HepG2 (cell line): Measurements from ENCODE around the gene POLR1D. TPM values are rescaled to one million over a fixed set of nuclear protein-coding genes. Genes with fewer than 3 reads are reported as not detected.

Source experiments
- ATAC-seq: fragments of 200-7000 bp; cut with Tn5 transposase; 3 replicates; pipeline ENCODE4 v1.9.1; 2020; ENCODE audit warnings: mild to moderate bottlenecking, moderate library complexity
- BruUV-seq: library from RNA; stranded (reverse); fragments of 400-500 nt; replicated peaks from 2 replicates; lab custom pipeline; 2021; lab: Mats Ljungman, UMichigan
- CTCF ChIA-PET: fragments of 300-600 bp; formaldehyde crosslinking; extraction: SDS; loops from one replicate; lab custom pipeline; 2021; ENCODE audit warnings: low total read pairs, inconsistent platforms, low intra/inter-chr PET ratio; lab: Yijun Ruan, JAX
- POLR2A ChIA-PET: fragments of 350-600 bp; sonication (Branson Sonifier 250); formaldehyde crosslinking; loops from one replicate; lab custom pipeline; 2020; ENCODE audit warnings: antibody characterized with exemption, inconsistent platforms; lab: Yijun Ruan, JAX
- DNase-seq: peaks from one replicate; pipeline ENCODE4 v3.0.0-alpha.2; 2015; ENCODE audit warnings: low spot score
- FAIRE-seq: peaks from 3 replicates; lab custom pipeline; 2011; peaks lifted over from hg19 to GRCh38; lab: Jason Lieb, UNC
- H2AFZ ChIP-seq: one replicate; pipeline ENCODE4 v1.6.1; 2011; ENCODE audit warnings: low read length, inconsistent platforms
- H3K27ac ChIP-seq: fragments of 300-600 bp; 3 replicates; pipeline ENCODE4 v1.8.0; 2011; ENCODE audit warnings: mixed run types, mild to moderate bottlenecking, mixed read lengths, low read length, inconsistent platforms; ENCODE audit not compliant: insufficient read depth; ENCODE audit errors: extremely low read length
- H3K27me3 ChIP-seq, 2 experiments: fragments of 200-600 bp in 1 of 2; 2 replicates in 1 of 2; 3 replicates in 1 of 2; pipeline versions ENCODE4 v1.6.0 to v1.8.0; 2011; ENCODE audit warnings: low read length in 2 of 2, mild to moderate bottlenecking in 2 of 2, moderate library complexity in 2 of 2, inconsistent platforms in 1 of 2; ENCODE audit not compliant: insufficient read depth in 2 of 2, control insufficient read depth in 1 of 2
- H3K36me3 ChIP-seq, 2 experiments: fragments of 200-600 bp in 1 of 2; replicated peaks in 1 of 2; 2 replicates in 1 of 2; 3 replicates in 1 of 2; pipeline versions ENCODE4 v1.5.1 to v1.8.0; 2011; ENCODE audit warnings: low read length in 2 of 2, inconsistent platforms in 1 of 2; ENCODE audit not compliant: insufficient read depth in 2 of 2, control insufficient read depth in 1 of 2
- H3K4me1 ChIP-seq: 2 replicates; pipeline ENCODE4 v1.5.1; 2012; ENCODE audit warnings: low read length, inconsistent platforms; ENCODE audit not compliant: insufficient read depth
- H3K4me2 ChIP-seq: 2 replicates; pipeline ENCODE4 v1.6.0; 2011; ENCODE audit warnings: low read depth, low read length, inconsistent platforms
- H3K4me3 ChIP-seq, 3 experiments: fragments of 200-600 bp in 1 of 3; sonication (generic), shearing (Covaris generic) in 1 of 3; replicated peaks in 1 of 3; 2 replicates each; pipeline ENCODE4 v1.5.1; 2011 to 2016; ENCODE audit warnings: low read length in 3 of 3, inconsistent platforms in 2 of 3, low read depth in 2 of 3, mild to moderate bottlenecking in 2 of 3, control low read depth in 1 of 3, mixed read lengths in 1 of 3; ENCODE audit not compliant: insufficient read depth in 1 of 3
- H3K79me2 ChIP-seq: one replicate; pipeline ENCODE4 v1.6.1; 2011; ENCODE audit warnings: low read length, inconsistent platforms; ENCODE audit not compliant: insufficient read depth
- H3K9ac ChIP-seq: 2 replicates; pipeline ENCODE4 v1.6.0; 2011; ENCODE audit warnings: mild to moderate bottlenecking, low read depth, low read length, inconsistent platforms; ENCODE audit not compliant: insufficient read depth
- H3K9me3 ChIP-seq: 2 replicates; pipeline ENCODE4 v1.5.1; 2012; ENCODE audit warnings: mild to moderate bottlenecking, low read length
- H4K20me1 ChIP-seq: 2 replicates; pipeline ENCODE4 v1.6.0; 2011; ENCODE audit warnings: inconsistent platforms, mild to moderate bottlenecking, low read length, moderate library complexity; ENCODE audit not compliant: insufficient read depth
- AKAP8 ChIP-seq: sonication (generic); formaldehyde crosslinking; IDR thresholded peaks from 2 replicates; pipeline ENCODE4 v1.5.1; 2020; ENCODE audit warnings: mild to moderate bottlenecking, missing genetic modification reagents
- CENPX ChIP-seq: sonication (generic); formaldehyde crosslinking; IDR thresholded peaks from 2 replicates; pipeline ENCODE4 v1.9.0; 2021; ENCODE audit warnings: mild to moderate bottlenecking, missing genetic modification reagents, moderate library complexity
- NR1H2 ChIP-seq: sonication (generic); formaldehyde crosslinking; IDR thresholded peaks from 2 replicates; pipeline ENCODE4 v1.8.1; 2022; ENCODE audit warnings: low read depth, missing genetic modification reagents, borderline replicate concordance
- SRF ChIP-seq: IDR thresholded peaks from 2 replicates; pipeline ENCODE4 v1.6.1; 2011; ENCODE audit warnings: mild to moderate bottlenecking, low read depth, low read length, moderate library complexity
- SRSF1 ChIP-seq: fragments of 200-400 bp; formaldehyde crosslinking; optimal IDR thresholded peaks from 2 replicates; pipeline ENCODE3; 2017; ENCODE audit warnings: mild to moderate bottlenecking, low read depth, low read length, moderate library complexity
- THAP11 ChIP-seq: IDR thresholded peaks from 2 replicates; pipeline ENCODE4 v1.6.1; 2016; ENCODE audit warnings: missing biosample characterization, missing genetic modification reagents
- ZFP62 ChIP-seq: sonication (generic); formaldehyde crosslinking; IDR thresholded peaks from 2 replicates; pipeline ENCODE4 v1.4.0; 2020; ENCODE audit warnings: missing genetic modification reagents
- ZMYM3 ChIP-seq: sonication (generic); formaldehyde crosslinking; IDR thresholded peaks from 2 replicates; pipeline ENCODE4 v1.5.1; 2020; ENCODE audit warnings: mild to moderate bottlenecking, missing genetic modification reagents
- ZNF138 ChIP-seq: sonication (generic); formaldehyde crosslinking; IDR thresholded peaks from 2 replicates; pipeline ENCODE4 v1.5.0; 2020; ENCODE audit warnings: mild to moderate bottlenecking, low read depth, missing genetic modification reagents
- ZNF160 ChIP-seq: sonication (generic); formaldehyde crosslinking; IDR thresholded peaks from 2 replicates; pipeline ENCODE4 v1.8.0; 2022; ENCODE audit warnings: mild to moderate bottlenecking, inconsistent platforms, missing genetic modification reagents
- ZNF30 ChIP-seq: sonication (generic); formaldehyde crosslinking; IDR thresholded peaks from 2 replicates; pipeline ENCODE4 v1.5.0; 2020; ENCODE audit warnings: mild to moderate bottlenecking, missing genetic modification reagents
- ZNF383 ChIP-seq: sonication (generic); formaldehyde crosslinking; IDR thresholded peaks from 2 replicates; pipeline ENCODE4 v1.4.0; 2020; ENCODE audit warnings: missing genetic modification reagents, mild to moderate bottlenecking, borderline replicate concordance
- ZNF781 ChIP-seq: sonication (generic); formaldehyde crosslinking; IDR thresholded peaks from 2 replicates; pipeline ENCODE4 v1.5.1; 2020; ENCODE audit warnings: borderline replicate concordance, mild to moderate bottlenecking, missing genetic modification reagents; ENCODE audit errors: not compliant biosample characterization
- WGBS: methylation state at CpG from one replicate; pipeline ENCODE4 v1.1.6; 2017; ENCODE audit warnings: low lambda C conversion rate; 5-methylcytosine and 5-hydroxymethylcytosine counted together
- in situ Hi-C: cut with HindIII; loops from 2 replicates; pipeline ENCODE4 v1.10.0; 2017; ENCODE audit warnings: low pct_unique_long_range_greater_than_20kb; ENCODE audit not compliant: extremely low pct_ligation_motif_present
- intact Hi-C: fragments of 100-400 bp; cut with micrococcal nuclease; formaldehyde crosslinking; loops from one replicate; pipeline ENCODE4 v1.10.0; 2022; ENCODE audit not compliant: unreplicated experiment
- polyA plus RNA-seq, 8 experiments: library from polyadenylated mRNA; depleted of rRNA in 3 of 8; stranded (reverse) in 7 of 8; unstranded in 1 of 8; fragments of >200 nt; fragmentation: Illumina TruSeq in 4 of 8; extraction: Trizol in 4 of 8; gene quantifications; 2 replicates each; pipeline versions ENCODE4 v1.2.1 to v1.2.3, GENCODE V29; 2011 to 2016; ENCODE audit warnings: low read depth in 4 of 8, missing spikeins in 1 of 8, mixed read lengths in 1 of 8; ENCODE audit not compliant: insufficient read depth in 1 of 8
- total RNA-seq, 5 experiments: library from RNA; depleted of rRNA; stranded (reverse); fragments of >200 nt; fragmentation: Illumina TruSeq; extraction: Trizol; gene quantifications; 2 replicates each; pipeline ENCODE4 v1.2.3, GENCODE V29; 2016; ENCODE audit warnings: low read depth in 1 of 5
- TF ChIP-seq, protein P1 (sequence below): sonication (generic); formaldehyde crosslinking; IDR thresholded peaks from 2 replicates; pipeline ENCODE4 v1.4.0; 2020; ENCODE audit warnings: mild to moderate bottlenecking, missing genetic modification reagents

The POLR1D gene
- total and polyA plus RNA-seq, 2 of the 13 experiments (the other 11 are each of a cell fraction or from before 2014, with no cell fraction given), result 183 to 490 TPM

DNA sequence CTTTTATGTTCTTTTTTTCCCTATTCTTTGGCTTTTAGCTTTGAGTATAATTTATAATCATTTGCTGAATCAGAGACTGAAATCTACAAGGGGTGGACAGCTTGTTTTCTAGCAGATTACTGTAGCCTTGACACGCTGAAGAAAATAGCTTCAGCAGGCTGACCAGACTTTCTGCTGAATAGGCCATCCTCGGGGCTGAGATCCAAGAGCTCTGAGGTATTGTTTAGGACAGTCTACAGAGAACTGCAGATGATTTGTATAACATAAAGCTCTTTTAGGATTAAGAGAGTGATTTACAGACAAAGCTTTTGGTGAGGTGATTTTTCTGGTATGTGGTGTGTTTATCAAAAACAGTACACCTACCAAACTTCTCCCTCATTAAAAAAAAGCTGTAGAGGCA, 16.8 kb downstream of the POLR1D start:
- ChIA-PET POLR2A (interaction anchor here (1.2 kb wide), 1 partner anchor 18 kb away, joined by 8 read pairs; the partner anchor contains the start of gene LNX2), CTCF (no interaction called here)
- Histone ChIP-seq H3K9ac (no peak overlapping the region), H3K4me2 (no peak overlapping the region), H2AFZ (no peak overlapping the region), H3K9me3 (no peaks in the 10 kb centered on the region), H3K27ac (no peak overlapping the region), H3K4me3 (no peak overlapping the region), H3K27me3 (no peaks in the 10 kb centered on the region), H3K36me3 (peaks cover 0 to 4% of the 10 kb centered on the region in 2 experiments; a peak in 1 of 5 replicates), H3K4me1 (peaks cover 69% of the 10 kb centered on the region), H4K20me1 (no peaks in the 10 kb centered on the region), H3K79me2 (peaks cover 36% of the 10 kb centered on the region)
- no TSS peak for BruUV-seq
- no peak for ATAC-seq
- no peak for DNase-seq
- WGBS, result 94% methylated on average over 2 of the region's 2 CpGs
- intact Hi-C loops (no loop called here), in situ Hi-C loops (no loop called here)
- no peak for FAIRE-seq
- no peak for TF ChIP-seq ZNF383
- no peak for TF ChIP-seq CENPX
- no peak for TF ChIP-seq ZMYM3
- no peak for TF ChIP-seq ZNF160
- no peak for TF ChIP-seq ZNF138 (CRISPR knock-in tag)
- TF ChIP-seq AKAP8 (CRISPR knock-in tag), result no peak
- no peak for TF ChIP-seq SRSF1
- TF ChIP-seq NR1H2 (CRISPR knock-in tag), result no peak
- TF ChIP-seq THAP11 (CRISPR knock-in tag), result no peak
- TF ChIP-seq, protein P1, sequence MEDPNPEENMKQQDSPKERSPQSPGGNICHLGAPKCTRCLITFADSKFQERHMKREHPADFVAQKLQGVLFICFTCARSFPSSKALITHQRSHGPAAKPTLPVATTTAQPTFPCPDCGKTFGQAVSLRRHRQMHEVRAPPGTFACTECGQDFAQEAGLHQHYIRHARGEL (CRISPR knock-in tag), result no peak
- TF ChIP-seq ZFP62 (CRISPR knock-in tag), result no peak
- no peak for TF ChIP-seq ZNF781
- TF ChIP-seq SRF, result no peak
- no peak for TF ChIP-seq ZNF30 (CRISPR knock-in tag)
- TF ChIP-seq, all 625 proteins: peak for 0
